Breast epithelium (tissue), 3 donors: ENCODE data around the gene CASP8AP2.

Experiments used
- POLR2A ChIP-seq: fragments of 450-650 bp; IDR thresholded peaks from one replicate; pipeline ENCODE4 v1.6.1; 2016; ENCODE audit warnings: antibody characterized with exemption, mild to moderate bottlenecking, moderate library complexity
- TF ChIP-seq, protein P1 (sequence below), 3 donors: fragments of 450-650 bp; IDR thresholded peaks; one replicate each; pipeline ENCODE4 v1.5.1; 2016 to 2017; ENCODE audit warnings: antibody characterized with exemption in 3 of 3, mild to moderate bottlenecking in 3 of 3, moderate library complexity in 3 of 3

GRCh38 chr6:89887452-89888137, 57.9 kb downstream of the CASP8AP2 start:
- TF ChIP-seq POLR2A = no peak
- TF ChIP-seq, protein P1, sequence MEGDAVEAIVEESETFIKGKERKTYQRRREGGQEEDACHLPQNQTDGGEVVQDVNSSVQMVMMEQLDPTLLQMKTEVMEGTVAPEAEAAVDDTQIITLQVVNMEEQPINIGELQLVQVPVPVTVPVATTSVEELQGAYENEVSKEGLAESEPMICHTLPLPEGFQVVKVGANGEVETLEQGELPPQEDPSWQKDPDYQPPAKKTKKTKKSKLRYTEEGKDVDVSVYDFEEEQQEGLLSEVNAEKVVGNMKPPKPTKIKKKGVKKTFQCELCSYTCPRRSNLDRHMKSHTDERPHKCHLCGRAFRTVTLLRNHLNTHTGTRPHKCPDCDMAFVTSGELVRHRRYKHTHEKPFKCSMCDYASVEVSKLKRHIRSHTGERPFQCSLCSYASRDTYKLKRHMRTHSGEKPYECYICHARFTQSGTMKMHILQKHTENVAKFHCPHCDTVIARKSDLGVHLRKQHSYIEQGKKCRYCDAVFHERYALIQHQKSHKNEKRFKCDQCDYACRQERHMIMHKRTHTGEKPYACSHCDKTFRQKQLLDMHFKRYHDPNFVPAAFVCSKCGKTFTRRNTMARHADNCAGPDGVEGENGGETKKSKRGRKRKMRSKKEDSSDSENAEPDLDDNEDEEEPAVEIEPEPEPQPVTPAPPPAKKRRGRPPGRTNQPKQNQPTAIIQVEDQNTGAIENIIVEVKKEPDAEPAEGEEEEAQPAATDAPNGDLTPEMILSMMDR (IDR thresholded peaks at IDR 0.05) = no peak
